Measurements from ENCODE around the gene RGS12.

- TF ChIP-seq, protein P1, sequence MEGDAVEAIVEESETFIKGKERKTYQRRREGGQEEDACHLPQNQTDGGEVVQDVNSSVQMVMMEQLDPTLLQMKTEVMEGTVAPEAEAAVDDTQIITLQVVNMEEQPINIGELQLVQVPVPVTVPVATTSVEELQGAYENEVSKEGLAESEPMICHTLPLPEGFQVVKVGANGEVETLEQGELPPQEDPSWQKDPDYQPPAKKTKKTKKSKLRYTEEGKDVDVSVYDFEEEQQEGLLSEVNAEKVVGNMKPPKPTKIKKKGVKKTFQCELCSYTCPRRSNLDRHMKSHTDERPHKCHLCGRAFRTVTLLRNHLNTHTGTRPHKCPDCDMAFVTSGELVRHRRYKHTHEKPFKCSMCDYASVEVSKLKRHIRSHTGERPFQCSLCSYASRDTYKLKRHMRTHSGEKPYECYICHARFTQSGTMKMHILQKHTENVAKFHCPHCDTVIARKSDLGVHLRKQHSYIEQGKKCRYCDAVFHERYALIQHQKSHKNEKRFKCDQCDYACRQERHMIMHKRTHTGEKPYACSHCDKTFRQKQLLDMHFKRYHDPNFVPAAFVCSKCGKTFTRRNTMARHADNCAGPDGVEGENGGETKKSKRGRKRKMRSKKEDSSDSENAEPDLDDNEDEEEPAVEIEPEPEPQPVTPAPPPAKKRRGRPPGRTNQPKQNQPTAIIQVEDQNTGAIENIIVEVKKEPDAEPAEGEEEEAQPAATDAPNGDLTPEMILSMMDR (conservative IDR thresholded peaks at IDR 0.05; ENCODE audit: low read depth, low read length), result no peak
- TF ChIP-seq EZH2 (IDR thresholded peaks at IDR 0.05; ENCODE audit: borderline replicate concordance, low read depth, low read length, poor library complexity, severe bottlenecking), result no peak
Measured at GRCh38 chr4:3340038-3340699, 47.3 kb downstream of the RGS12 start.

All from A673 (cell line).